ENCODE measurements around the gene DBNDD1.

Gene DBNDD1

GRCh38 chr16:90022209-90023077 lies 3.2 kb upstream of the DBNDD1 start:
- TF ChIP-seq, protein P1, sequence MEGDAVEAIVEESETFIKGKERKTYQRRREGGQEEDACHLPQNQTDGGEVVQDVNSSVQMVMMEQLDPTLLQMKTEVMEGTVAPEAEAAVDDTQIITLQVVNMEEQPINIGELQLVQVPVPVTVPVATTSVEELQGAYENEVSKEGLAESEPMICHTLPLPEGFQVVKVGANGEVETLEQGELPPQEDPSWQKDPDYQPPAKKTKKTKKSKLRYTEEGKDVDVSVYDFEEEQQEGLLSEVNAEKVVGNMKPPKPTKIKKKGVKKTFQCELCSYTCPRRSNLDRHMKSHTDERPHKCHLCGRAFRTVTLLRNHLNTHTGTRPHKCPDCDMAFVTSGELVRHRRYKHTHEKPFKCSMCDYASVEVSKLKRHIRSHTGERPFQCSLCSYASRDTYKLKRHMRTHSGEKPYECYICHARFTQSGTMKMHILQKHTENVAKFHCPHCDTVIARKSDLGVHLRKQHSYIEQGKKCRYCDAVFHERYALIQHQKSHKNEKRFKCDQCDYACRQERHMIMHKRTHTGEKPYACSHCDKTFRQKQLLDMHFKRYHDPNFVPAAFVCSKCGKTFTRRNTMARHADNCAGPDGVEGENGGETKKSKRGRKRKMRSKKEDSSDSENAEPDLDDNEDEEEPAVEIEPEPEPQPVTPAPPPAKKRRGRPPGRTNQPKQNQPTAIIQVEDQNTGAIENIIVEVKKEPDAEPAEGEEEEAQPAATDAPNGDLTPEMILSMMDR (IDR thresholded peaks at IDR 0.05) = no peak

DNA sequence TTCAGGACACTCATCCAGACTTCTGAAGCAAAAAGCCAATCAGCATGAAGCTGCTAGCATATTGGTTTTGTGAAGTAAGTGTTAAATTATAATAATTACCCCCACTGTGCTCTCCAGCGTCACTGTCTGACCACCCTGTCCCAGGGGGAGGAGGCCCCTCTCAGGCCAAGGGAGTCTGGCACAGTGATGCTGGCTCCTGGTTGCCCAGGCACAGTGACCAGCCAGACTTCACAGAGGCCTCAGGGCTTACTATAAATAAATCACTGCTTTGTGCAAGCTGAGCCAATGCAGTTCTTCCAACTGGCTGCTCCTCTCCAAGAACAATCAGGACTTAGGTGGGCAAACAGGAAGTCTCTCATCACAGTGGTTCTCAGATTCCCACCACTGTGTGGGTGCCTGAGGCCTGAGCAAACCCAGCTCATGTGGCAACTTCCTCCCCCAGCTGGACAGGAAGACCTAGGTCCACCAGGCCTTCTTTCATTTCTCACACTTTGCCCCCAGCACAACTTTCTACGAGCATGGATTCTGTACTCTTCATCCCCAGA lies 1.7 kb upstream of the DBNDD1 start:
- TF ChIP-seq, protein P1 (IDR thresholded peaks at IDR 0.05) = no peak

DNA sequence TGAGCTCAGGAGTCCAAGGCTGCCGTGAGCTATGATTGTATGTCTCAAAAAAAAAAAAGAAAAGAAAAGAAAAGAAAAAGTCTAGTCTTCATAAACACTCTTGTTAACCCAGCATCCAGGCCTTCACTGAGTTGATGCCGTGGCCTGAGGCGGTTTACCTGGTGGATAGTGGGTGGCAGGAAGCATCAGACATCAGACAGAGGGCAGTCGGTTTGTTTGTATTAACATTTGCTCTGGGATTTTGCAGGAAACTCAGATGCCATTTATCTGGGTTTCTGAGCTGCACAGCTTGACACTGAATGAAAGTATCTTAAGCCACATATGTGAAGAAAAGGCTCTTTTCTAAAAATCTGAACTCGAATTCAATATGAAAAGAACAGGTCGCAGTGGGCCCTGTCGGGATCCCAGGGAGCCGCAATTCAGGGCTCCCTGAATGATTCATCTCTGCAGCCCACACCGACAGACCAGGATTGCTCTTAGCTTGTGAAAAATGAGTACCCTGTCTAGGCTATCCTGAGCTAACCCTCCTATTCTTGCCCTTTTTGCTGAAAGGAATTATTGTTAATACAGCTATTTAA lies 1.1 kb upstream of the DBNDD1 start:
- TF ChIP-seq, protein P1 (IDR thresholded peaks at IDR 0.05) = no peak

DNA sequence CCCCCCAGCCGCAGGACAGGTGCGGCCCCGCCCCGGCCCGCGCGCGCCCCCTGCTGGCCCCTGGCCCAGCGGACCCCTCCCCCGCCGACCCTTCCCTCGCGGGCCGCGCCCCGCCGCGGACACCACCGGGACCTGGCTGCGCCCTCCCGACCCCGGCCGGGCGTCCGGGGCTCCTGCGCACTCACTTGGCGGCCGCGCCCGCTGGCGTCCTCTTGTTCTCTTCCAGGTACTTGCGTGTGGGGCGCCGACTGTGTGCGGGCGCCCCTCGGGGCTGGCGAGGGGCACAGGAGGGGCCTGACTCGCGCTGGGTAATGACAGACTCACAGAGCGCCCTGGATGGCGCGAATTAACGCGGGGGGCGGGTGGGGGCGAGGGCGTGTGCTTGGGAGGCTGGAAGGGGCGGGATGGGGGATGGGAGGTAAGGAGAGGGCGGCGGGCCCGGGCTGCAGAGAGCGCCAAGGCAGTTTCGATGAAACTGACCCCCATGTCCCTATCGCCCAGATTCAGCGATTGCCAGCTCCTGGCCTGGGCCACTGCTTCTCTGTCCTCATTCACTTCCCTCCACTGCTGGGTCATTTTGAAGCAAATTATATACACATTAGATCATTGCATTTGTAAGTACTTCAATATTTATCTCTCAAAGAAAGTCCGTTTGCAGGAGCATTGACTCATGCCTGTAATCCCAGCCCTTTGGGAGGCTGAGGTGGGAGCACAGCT lies 445 bp upstream of the DBNDD1 start:
- TF ChIP-seq, protein P1 (IDR thresholded peaks at IDR 0.05) = peak; percentile 81; the same call in 1 of the 2 replicates

DNA sequence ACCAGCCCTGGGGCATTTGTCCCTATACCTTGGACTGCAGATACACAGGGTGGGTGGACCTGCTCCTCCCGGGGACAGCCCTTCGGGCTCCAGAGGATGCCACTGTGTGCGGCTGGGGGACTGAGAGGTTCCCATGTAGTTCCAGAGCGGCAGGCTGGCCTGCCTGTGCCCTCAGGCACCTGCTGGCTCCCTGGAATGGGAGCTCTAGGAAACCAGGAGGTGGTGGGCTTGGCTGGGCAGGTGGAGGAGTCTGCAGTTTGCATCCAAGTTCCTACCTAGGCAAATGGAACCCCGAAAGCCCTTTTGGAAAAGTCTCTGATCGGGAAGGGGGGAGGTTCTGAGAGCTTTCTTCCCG lies 982 bp downstream of the DBNDD1 start:
- TF ChIP-seq, protein P1 (IDR thresholded peaks at IDR 0.05) = no peak

- TF ChIP-seq, protein P1 (IDR thresholded peaks at IDR 0.05) = no peak
These were observed 2.8 kb downstream of the DBNDD1 start for GRCh38 chr16:90016339-90016950.

Data from LNCAP (cell line).